HEK293T (cell line): ENCODE data around the gene MRGPRX3.

Experiments
- BHLHE40 ChIP-seq: fragments of 450-650 bp; IDR thresholded peaks from 2 replicates; pipeline ENCODE4 v1.6.1; 2016; ENCODE audit warnings: mild to moderate bottlenecking, moderate library complexity, borderline replicate concordance
- PKNOX1 ChIP-seq: fragments of 450-650 bp; IDR thresholded peaks from 2 replicates; pipeline ENCODE4 v1.6.1; 2016
- SUZ12 ChIP-seq: fragments of 450-650 bp; IDR thresholded peaks from 2 replicates; pipeline ENCODE4 v1.6.1; 2016; ENCODE audit warnings: mild to moderate bottlenecking

- TF ChIP-seq SUZ12 (no peak), PKNOX1 (no peak), BHLHE40 (no peak)
Measured at GRCh38 chr11:18173225-18173866, 41.0 kb downstream of the MRGPRX3 start.
